A375 (cell line): ENCODE results near the gene CPSF7. TPM values are rescaled to one million over a fixed set of nuclear protein-coding genes. Genes with fewer than 3 reads are reported as not detected.

Source experiments
- small RNA-seq: library from RNA; depleted of rRNA; stranded (forward); fragments of <200 nt; gene quantifications from one replicate; pipeline ENCODE3, GENCODE V24; 2014
- total RNA-seq: library from RNA; depleted of rRNA; stranded (reverse); fragments of >200 nt; shearing (Covaris generic); gene quantifications from 2 replicates; pipeline ENCODE4 v1.2.3, GENCODE V29; 2014; rRNA removed

CPSF7 gene
- 41.5 and 55.5 TPM in 2 replicates for total RNA-seq

GRCh38 chr11:61429691-61430582 lies at the start of gene CPSF7, which contains the start of gene SDHAF2:
Gene CPSF7, minus strand, starts transcription at chr11:61429975. Its CDS starts 740 bp downstream, at chr11:61429235.
Gene SDHAF2, plus strand, starts transcription at chr11:61430124. Its CDS starts 23 bp downstream, at chr11:61430147.

GRCh38 chr11:61361741-61362541 lies 67.8 kb downstream of the CPSF7 start, which contains the start of the genes CYB561A3 and TMEM138:
Gene CYB561A3, minus strand, starts transcription at chr11:61361882. Its CDS starts 5,169 bp downstream, at chr11:61356713.
Gene TMEM138, plus strand, starts transcription at chr11:61362374. Its CDS starts 2,017 bp downstream, at chr11:61364391.

Small RNA genes within 50 kb of the gene (small RNA-seq; reads per million reads assigned to genes)
- not detected for gene RN7SL23P

Other genes starting within 250 kb of the CPSF7 start
- gene PGA3, start 226.5 kb downstream of the CPSF7 start, total RNA-seq, result not detected in 2 replicates
- not detected in 2 replicates for gene PGA4, start 207.6 kb downstream of the CPSF7 start, total RNA-seq
- not detected in 2 replicates for gene PGA5, start 188.8 kb downstream of the CPSF7 start, total RNA-seq
- gene VWCE, start 134.7 kb downstream of the CPSF7 start, total RNA-seq, result 0.94 and 1.9 TPM in 2 replicates
- gene DDB1, start 96.9 kb downstream of the CPSF7 start, total RNA-seq, result 273 and 282 TPM in 2 replicates
- 81.3 and 98.6 TPM in 2 replicates for gene TKFC, start 96.7 kb downstream of the CPSF7 start, total RNA-seq
- gene CYB561A3, start 68.1 kb downstream of the CPSF7 start, total RNA-seq, result 25.6 and 30.3 TPM in 2 replicates
- 32.2 and 32.9 TPM in 2 replicates for gene TMEM138, start 67.6 kb downstream of the CPSF7 start, total RNA-seq
- gene TMEM216, start 37.4 kb downstream of the CPSF7 start, total RNA-seq, result 9.3 and 10.7 TPM in 2 replicates
- 45.7 and 53.0 TPM in 2 replicates for gene SDHAF2, start 149 bp upstream of the CPSF7 start, total RNA-seq
- gene LRRC10B, start 78.8 kb upstream of the CPSF7 start, total RNA-seq, result not detected in 2 replicates
- 0.45 and 1.2 TPM in 2 replicates for gene SYT7, start 151.1 kb upstream of the CPSF7 start, total RNA-seq